Spleen (tissue), 11 donors: ENCODE measurements around the gene PILRA. TPM values are rescaled to one million over a fixed set of nuclear protein-coding genes. Genes with fewer than 3 reads are reported as not detected.

Experiments
- DNase-seq: peaks from one replicate; pipeline ENCODE4 v3.0.0-alpha.2; 2020
- H3K27ac ChIP-seq, 8 donors: fragments of 200-600 bp; sonication (generic) in 7 of 8; 1 replicate in 4 of 8; 2 replicates in 4 of 8; pipeline versions ENCODE4 v1.5.0 to v1.8.0; 2016 to 2021; ENCODE audit warnings: inconsistent platforms in 4 of 8, mild to moderate bottlenecking in 4 of 8, moderate library complexity in 1 of 8
- H3K27me3 ChIP-seq, 7 donors: fragments of 200-600 bp; sonication (generic) in 6 of 7; replicated peaks in 1 of 7; 1 replicate in 4 of 7; 2 replicates in 3 of 7; pipeline versions ENCODE4 v1.5.0 to v1.8.0; 2016 to 2021; ENCODE audit warnings: inconsistent platforms in 3 of 7, mild to moderate bottlenecking in 1 of 7
- H3K36me3 ChIP-seq, 6 donors: fragments of 200-600 bp; sonication (generic) in 5 of 6; 1 replicate in 4 of 6; 2 replicates in 2 of 6; pipeline versions ENCODE4 v1.5.0 to v1.8.0; 2016 to 2021; ENCODE audit warnings: inconsistent platforms in 2 of 6
- H3K4me1 ChIP-seq, 6 donors: fragments of 200-600 bp; sonication (generic) in 5 of 6; 1 replicate in 3 of 6; 2 replicates in 3 of 6; pipeline versions ENCODE4 v1.5.0 to v1.8.0; 2016 to 2021; ENCODE audit warnings: inconsistent platforms in 3 of 6
- H3K4me3 ChIP-seq, 8 donors: fragments of 200-600 bp; sonication (generic) in 7 of 8; 1 replicate in 4 of 8; 2 replicates in 4 of 8; pipeline versions ENCODE4 v1.5.0 to v1.8.0; 2016 to 2021; ENCODE audit warnings: inconsistent platforms in 4 of 8, mild to moderate bottlenecking in 4 of 8, moderate library complexity in 2 of 8
- H3K9me3 ChIP-seq, 8 donors: fragments of 200-600 bp; sonication (generic) in 7 of 8; 1 replicate in 4 of 8; 2 replicates in 4 of 8; pipeline versions ENCODE4 v1.5.0 to v1.8.0; 2016 to 2021; ENCODE audit warnings: inconsistent platforms in 4 of 8
- POLR2A ChIP-seq, 3 donors: fragments of 450-650 bp; IDR thresholded peaks; one replicate each; pipeline ENCODE4 v1.5.1; 2017; ENCODE audit warnings: antibody characterized with exemption in 3 of 3, mild to moderate bottlenecking in 1 of 3
- POLR2AphosphoS5 ChIP-seq, 3 donors: sonication (generic); formaldehyde crosslinking; IDR thresholded peaks; one replicate each; pipeline ENCODE4 v1.5.1; 2017; ENCODE audit warnings: antibody characterized with exemption in 3 of 3
- WGBS, 5 donors: extraction: QIAGEN DNeasy Blood & Tissue Kit in 3 of 5; methylation state at CpG; one replicate each; pipeline versions ENCODE4 v1.1.5 to v1.1.7; 2013 to 2018; 5-methylcytosine and 5-hydroxymethylcytosine counted together
- intact Hi-C: fragments of 100-400 bp; cut with DNase I; formaldehyde crosslinking; loops from one replicate; pipeline ENCODE4 v1.15.0; 2023; ENCODE audit warnings: low total_unique reads
- polyA plus RNA-seq, 3 donors: library from polyadenylated mRNA; stranded (reverse); fragments of 200-250 nt; gene quantifications; one replicate each; pipeline ENCODE4 v1.2.1, GENCODE V29; 2013
- total RNA-seq, 7 donors: library from RNA; depleted of rRNA in 3 of 7; stranded (reverse); fragments of >200 nt in 3 of 7; fragmentation: NEBNext Ultra II Directional in 4 of 7; extraction: Animal tissue kit (Norgen Biotek cat#: 25700) in 4 of 7; gene quantifications; one replicate each; pipeline versions ENCODE4 v1.1.0 to v1.2.1, GENCODE V29; 2016 to 2021
- TF ChIP-seq, protein P1 (sequence below), 11 experiments: fragments of 200-600 bp in 7 of 11; fragments of 450-650 bp in 4 of 11; sonication (generic) in 4 of 11; IDR thresholded peaks in 8 of 11; conservative IDR thresholded peaks in 3 of 11; 1 replicate in 7 of 11; 2 replicates in 4 of 11; pipeline versions ENCODE4 v1.4.0 to v1.8.0; 2016 to 2021; ENCODE audit warnings: antibody characterized with exemption in 11 of 11, inconsistent platforms in 4 of 11, mild to moderate bottlenecking in 1 of 11
- donor health status: healthy with polysubstance abuse.
- donor health status: DM: no; HTN: no; CAD: no; lungs with moderate emphysema.
- donor health status: DM: no; HTN: no; CAD: no.
- donor health status: Bipolar disorder and iron deficiency.
- donor health status: healthy.
- donor health status: DM: no; HTN: no; CAD: no.
- donor health status: DM: yes; HTN: yes; CAD: no.

Gene PILRA
- total and polyA plus RNA-seq, 10 donors = 5.8 to 61.1 (median 25.8) TPM

DNA sequence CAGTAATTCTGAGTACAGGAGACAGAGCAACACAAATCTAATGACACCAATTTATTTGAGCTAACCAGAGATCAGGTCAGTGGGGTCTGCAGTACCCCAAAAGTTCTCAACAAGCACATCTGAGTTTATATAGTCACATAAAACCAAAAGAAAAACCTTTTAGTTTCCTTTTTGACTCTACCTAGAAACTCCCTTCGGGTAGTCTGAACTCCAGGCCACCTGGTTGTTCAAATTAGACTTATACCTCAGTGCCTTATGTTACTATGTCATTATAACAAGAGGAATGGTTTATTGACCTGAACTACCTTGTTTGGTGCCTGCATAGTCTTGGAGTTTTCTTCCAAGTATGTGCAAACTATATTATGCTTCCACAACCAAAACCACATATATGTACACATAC is 40.6 kb downstream of the PILRA start:
- no peaks in the 10 kb centered on the region for H3K9me3 ChIP-seq
- intact Hi-C loops = no loop called here
- WGBS, 5 donors = 57 to 75% (median 74%) methylated on average over 1 of the region's 1 CpG
- TF ChIP-seq POLR2AphosphoS5 (IDR thresholded peaks at IDR 0.05) = no peak
- TF ChIP-seq, protein P1, sequence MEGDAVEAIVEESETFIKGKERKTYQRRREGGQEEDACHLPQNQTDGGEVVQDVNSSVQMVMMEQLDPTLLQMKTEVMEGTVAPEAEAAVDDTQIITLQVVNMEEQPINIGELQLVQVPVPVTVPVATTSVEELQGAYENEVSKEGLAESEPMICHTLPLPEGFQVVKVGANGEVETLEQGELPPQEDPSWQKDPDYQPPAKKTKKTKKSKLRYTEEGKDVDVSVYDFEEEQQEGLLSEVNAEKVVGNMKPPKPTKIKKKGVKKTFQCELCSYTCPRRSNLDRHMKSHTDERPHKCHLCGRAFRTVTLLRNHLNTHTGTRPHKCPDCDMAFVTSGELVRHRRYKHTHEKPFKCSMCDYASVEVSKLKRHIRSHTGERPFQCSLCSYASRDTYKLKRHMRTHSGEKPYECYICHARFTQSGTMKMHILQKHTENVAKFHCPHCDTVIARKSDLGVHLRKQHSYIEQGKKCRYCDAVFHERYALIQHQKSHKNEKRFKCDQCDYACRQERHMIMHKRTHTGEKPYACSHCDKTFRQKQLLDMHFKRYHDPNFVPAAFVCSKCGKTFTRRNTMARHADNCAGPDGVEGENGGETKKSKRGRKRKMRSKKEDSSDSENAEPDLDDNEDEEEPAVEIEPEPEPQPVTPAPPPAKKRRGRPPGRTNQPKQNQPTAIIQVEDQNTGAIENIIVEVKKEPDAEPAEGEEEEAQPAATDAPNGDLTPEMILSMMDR (IDR thresholded peaks at IDR 0.05 in 8 of 11, conservative IDR thresholded peaks at IDR 0.05 in 3 of 11) = no peak
- TF ChIP-seq POLR2A (IDR thresholded peaks at IDR 0.05) = no peak
- no peaks in the 10 kb centered on the region for H3K27me3 ChIP-seq
- no peak overlapping the region for H3K4me3 ChIP-seq
- DNase-seq = no peak
- no peaks in the 10 kb centered on the region for H3K36me3 ChIP-seq
- peak overlapping the region in 2 of 8 donors; percentile 28 to 53 for H3K27ac ChIP-seq
- peaks cover 0 to 24% (median 11%) of the 10 kb centered on the region in 6 donors for H3K4me1 ChIP-seq

DNA sequence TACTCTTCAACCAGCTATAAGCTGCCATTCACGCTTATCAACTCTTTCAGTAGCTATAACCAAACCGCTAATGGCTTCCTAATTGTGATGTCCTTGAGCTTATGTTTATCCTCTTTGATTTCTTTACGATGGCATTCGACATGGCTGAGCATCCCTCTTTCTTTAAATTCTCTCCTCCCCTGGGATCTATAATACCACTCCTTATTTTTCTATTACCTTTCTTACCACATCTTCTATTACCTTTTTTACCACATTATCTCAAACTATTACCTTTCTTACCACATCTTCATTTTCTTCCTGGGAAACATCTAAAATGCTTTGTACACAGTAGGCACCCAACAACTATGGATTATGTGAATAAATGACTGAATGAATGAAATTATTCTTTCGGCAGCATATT is 42.2 kb downstream of the PILRA start:
- peaks cover 0 to 18% (median 11%) of the 10 kb centered on the region in 6 donors for H3K4me1 ChIP-seq
- no peak overlapping the region for H3K27ac ChIP-seq
- TF ChIP-seq POLR2AphosphoS5 (IDR thresholded peaks at IDR 0.05) (no peak), POLR2A (IDR thresholded peaks at IDR 0.05) (no peak)
- TF ChIP-seq, protein P1 (IDR thresholded peaks at IDR 0.05 in 8 of 11, conservative IDR thresholded peaks at IDR 0.05 in 3 of 11) = no peak
- 91 to 98% (median 94%) methylated on average over 5 of the region's 5 CpGs for WGBS, 5 donors
- H3K9me3 ChIP-seq = no peaks in the 10 kb centered on the region
- no peak for DNase-seq
- no peaks in the 10 kb centered on the region for H3K27me3 ChIP-seq
- H3K4me3 ChIP-seq = no peak overlapping the region
- intact Hi-C loops = no loop called here
- H3K36me3 ChIP-seq = no peaks in the 10 kb centered on the region

DNA sequence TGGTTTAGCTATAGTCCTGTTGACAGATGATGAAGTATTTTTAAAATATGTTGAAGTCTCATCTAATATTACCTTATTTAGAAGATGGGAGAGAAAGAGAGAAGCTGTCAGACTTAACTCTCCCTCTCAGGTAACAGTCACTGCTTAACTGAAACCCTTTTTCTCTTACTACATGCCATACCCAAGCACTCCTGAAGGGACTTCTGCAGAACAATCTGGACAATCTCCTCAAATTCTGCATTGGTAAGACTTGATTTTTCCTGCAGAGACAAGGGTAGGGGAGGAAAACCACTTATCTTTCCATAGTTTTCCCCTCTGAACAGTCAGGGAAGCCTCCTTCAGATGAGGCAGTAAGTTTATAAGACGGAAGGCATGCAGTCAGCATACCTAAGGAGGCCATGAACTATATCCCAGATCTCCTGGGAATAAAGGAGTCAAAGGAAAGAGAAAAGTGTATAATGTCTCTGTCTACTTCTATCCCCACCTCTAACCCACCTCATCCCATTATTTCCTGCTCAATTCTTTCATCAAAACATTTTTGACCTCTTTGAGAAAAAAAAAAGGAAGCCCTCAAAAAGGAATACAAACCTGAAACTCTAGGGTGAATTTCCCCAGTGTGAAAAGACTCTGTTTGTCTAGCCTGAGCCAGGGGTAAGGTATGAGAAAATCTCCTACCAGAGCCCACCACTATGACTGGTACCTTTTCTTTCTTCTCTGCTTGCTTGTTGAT is 45.8 kb downstream of the PILRA start:
- 88 to 100% (median 96%) methylated on average over 1 of the region's 1 CpG for WGBS, 5 donors
- Histone ChIP-seq H3K9me3 (no peaks in the 10 kb centered on the region), H3K27ac (no peak overlapping the region), H3K36me3 (peaks cover 0 to 5% (median 0%) of the 10 kb centered on the region in 6 donors), H3K4me1 (peaks cover 0 to 10% (median under 1%) of the 10 kb centered on the region in 6 donors), H3K4me3 (no peak overlapping the region), H3K27me3 (no peaks in the 10 kb centered on the region)
- no peak for DNase-seq
- intact Hi-C loops = no loop called here
- TF ChIP-seq POLR2AphosphoS5 (IDR thresholded peaks at IDR 0.05) = no peak
- TF ChIP-seq, protein P1 (IDR thresholded peaks at IDR 0.05 in 8 of 11, conservative IDR thresholded peaks at IDR 0.05 in 3 of 11) = no peak
- TF ChIP-seq POLR2A (IDR thresholded peaks at IDR 0.05) = no peak

DNA sequence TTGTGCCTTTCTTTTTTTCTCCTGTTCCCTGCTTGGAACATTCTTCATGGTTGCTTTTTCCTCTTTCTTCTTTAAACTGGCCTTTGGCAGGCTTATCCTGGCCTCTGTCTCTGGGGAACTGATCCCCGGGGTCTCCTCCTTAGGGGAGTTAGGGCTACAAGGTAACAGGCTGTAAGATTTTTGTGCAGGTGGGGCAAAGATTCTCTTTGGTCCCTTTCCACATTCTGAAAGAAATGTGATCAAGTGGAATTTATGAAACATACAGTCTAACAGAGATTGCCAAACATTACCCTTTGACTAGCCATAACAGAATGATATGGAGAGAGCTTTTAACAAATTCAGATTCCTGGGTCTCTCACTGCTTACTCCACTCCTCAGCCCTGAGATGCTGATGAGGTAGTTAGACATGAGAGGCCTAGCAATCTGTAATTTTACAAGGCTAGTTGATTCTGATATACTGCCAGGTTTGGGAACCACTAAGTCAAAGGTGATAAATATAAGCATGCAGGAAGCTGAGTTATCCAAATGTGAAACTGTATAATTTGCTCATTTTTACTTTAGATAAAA is 46.5 kb downstream of the PILRA start:
- WGBS, 5 donors = 69 to 84% (median 74%) methylated on average over 1 of the region's 1 CpG
- Histone ChIP-seq H3K4me3 (no peak overlapping the region), H3K9me3 (no peaks in the 10 kb centered on the region), H3K36me3 (peaks cover 0 to 5% (median 0%) of the 10 kb centered on the region in 6 donors), H3K27ac (no peak overlapping the region), H3K27me3 (no peaks in the 10 kb centered on the region), H3K4me1 (peaks cover 0 to 10% (median 0%) of the 10 kb centered on the region in 6 donors)
- no peak for DNase-seq
- TF ChIP-seq, protein P1 (IDR thresholded peaks at IDR 0.05 in 8 of 11, conservative IDR thresholded peaks at IDR 0.05 in 3 of 11) = no peak
- TF ChIP-seq POLR2A (IDR thresholded peaks at IDR 0.05) (no peak), POLR2AphosphoS5 (IDR thresholded peaks at IDR 0.05) (no peak)
- intact Hi-C loops = no loop called here
